ENCODE measurements around the gene EFCAB13. TPM values are rescaled to one million over a fixed set of nuclear protein-coding genes. Genes with fewer than 3 reads are reported as not detected.
A peak's percentile ranks its signal among the peaks of the same experiment; 100 is the strongest.

The EFCAB13 gene
- total RNA-seq, 4 donors from 2014 or later: 6.0 to 12.7 (median 8.1) TPM

GRCh38 chr17:47317119-47317518 is 6.6 kb upstream of the EFCAB13 start:
- intact Hi-C loops (cut with DNase I; ENCODE audit: low total_unique reads): no loop called here
- Histone ChIP-seq H3K36me3 (no peaks in the 10 kb centered on the region), H3K4me3 (no peak overlapping the region), H3K27ac (peak overlapping the region; percentile 64 to 84 (median 74)), H3K27me3 (no peaks in the 10 kb centered on the region), H3K4me1 (peaks cover 0 to 21% (median 12%) of the 10 kb centered on the region in 4 donors), H3K9me3 (no peaks in the 10 kb centered on the region)
- 71% methylated on average over 2 of the region's 2 CpGs; no CpG with 5 or more reads in 1 of the 2 donors for WGBS, 2 donors (ENCODE audit: low coverage in 1 of 2)
- TF ChIP-seq POLR2A (IDR thresholded peaks at IDR 0.05) (no peak), POLR2AphosphoS5 (IDR thresholded peaks at IDR 0.05) (no peak), CTCF (IDR thresholded peaks at IDR 0.05) (no peak), EP300 (IDR thresholded peaks at IDR 0.05; ENCODE audit: low read depth) (no peak)
- in situ Hi-C loops (cut with MboI; ENCODE audit: low pct_ligation_motif_present in 1 of 4, low pct_unique_long_range_greater_than_20kb in 1 of 4, low sequenced_read_pairs in 3 of 4): loop anchor here in 1 of 4 donors (10.0 kb wide), 1 partner anchor 82 kb away; no protein-coding TSS in a partner anchor
- no peak for DNase-seq

GRCh38 chr17:47318197-47318918 is 5.4 kb upstream of the EFCAB13 start:
- WGBS, 2 donors (ENCODE audit: low coverage in 1 of 2): 73 to 85% methylated on average over 2 to 3 of the region's 3 CpGs
- intact Hi-C loops (cut with DNase I; ENCODE audit: low total_unique reads): no loop called here
- no peak for DNase-seq
- Histone ChIP-seq H3K36me3 (no peaks in the 10 kb centered on the region), H3K4me1 (peaks cover 0 to 29% (median 15%) of the 10 kb centered on the region in 4 donors), H3K9me3 (no peaks in the 10 kb centered on the region), H3K27me3 (no peaks in the 10 kb centered on the region), H3K27ac (no peak overlapping the region), H3K4me3 (no peak overlapping the region)
- TF ChIP-seq POLR2A (IDR thresholded peaks at IDR 0.05) (no peak), CTCF (IDR thresholded peaks at IDR 0.05) (no peak), EP300 (IDR thresholded peaks at IDR 0.05; ENCODE audit: low read depth) (no peak), POLR2AphosphoS5 (IDR thresholded peaks at IDR 0.05) (no peak)
- in situ Hi-C loops (cut with MboI; ENCODE audit: low pct_ligation_motif_present in 1 of 4, low pct_unique_long_range_greater_than_20kb in 1 of 4, low sequenced_read_pairs in 3 of 4): loop anchor here in 1 of 4 donors (10.0 kb wide), 1 partner anchor 84 kb away; no protein-coding TSS in a partner anchor

- WGBS, 2 donors (ENCODE audit: low coverage in 1 of 2): 83 to 89% methylated on average over 4 to 5 of the region's 5 CpGs
- no peak for TF ChIP-seq POLR2A (IDR thresholded peaks at IDR 0.05)
- no peak for TF ChIP-seq CTCF (IDR thresholded peaks at IDR 0.05)
- no peak for TF ChIP-seq POLR2AphosphoS5 (IDR thresholded peaks at IDR 0.05)
- TF ChIP-seq EP300 (IDR thresholded peaks at IDR 0.05; ENCODE audit: low read depth): no peak
- Histone ChIP-seq H3K27me3 (no peaks in the 10 kb centered on the region), H3K4me1 (peaks cover 0 to 17% (median 10%) of the 10 kb centered on the region in 4 donors), H3K9me3 (no peaks in the 10 kb centered on the region), H3K27ac (no peak overlapping the region), H3K36me3 (no peaks in the 10 kb centered on the region), H3K4me3 (no peak overlapping the region)
- DNase-seq: no peak
- intact Hi-C loops (cut with DNase I; ENCODE audit: low total_unique reads) (no loop called here), in situ Hi-C loops (cut with MboI; ENCODE audit: low pct_ligation_motif_present in 1 of 4, low pct_unique_long_range_greater_than_20kb in 1 of 4, low sequenced_read_pairs in 3 of 4) (no loop called here)
These were observed 2.8 kb upstream of the EFCAB13 start for GRCh38 chr17:47320879-47321502.

- H3K9me3 ChIP-seq: no peaks in the 10 kb centered on the region
- peak overlapping the region; percentile 51 to 72 (median 62) for H3K4me3 ChIP-seq
- intact Hi-C loops (cut with DNase I; ENCODE audit: low total_unique reads) (no loop called here), in situ Hi-C loops (cut with MboI; ENCODE audit: low pct_ligation_motif_present in 1 of 4, low pct_unique_long_range_greater_than_20kb in 1 of 4, low sequenced_read_pairs in 3 of 4) (no loop called here)
- peaks cover 0 to 8% (median 3%) of the 10 kb centered on the region in 4 donors for H3K4me1 ChIP-seq
- no peak for TF ChIP-seq EP300 (IDR thresholded peaks at IDR 0.05; ENCODE audit: low read depth)
- TF ChIP-seq POLR2A (IDR thresholded peaks at IDR 0.05): no peak
- no peak for TF ChIP-seq CTCF (IDR thresholded peaks at IDR 0.05)
- TF ChIP-seq POLR2AphosphoS5 (IDR thresholded peaks at IDR 0.05): peak in 2 of 3 donors; percentile 34 to 51
- H3K27me3 ChIP-seq: no peaks in the 10 kb centered on the region
- peak overlapping the region; percentile 89 to 93 (median 92) for H3K27ac ChIP-seq
- H3K36me3 ChIP-seq: no peaks in the 10 kb centered on the region
- peak; percentile 68 for DNase-seq
- WGBS, 2 donors (ENCODE audit: low coverage in 1 of 2): 23 to 24% methylated on average over 16 to 28 of the region's 28 CpGs
These were observed 667 bp downstream of the EFCAB13 start for GRCh38 chr17:47324224-47325020.

Measured in transverse colon (tissue), 4 donors.